Dedifferentiated amniotic fluid mesenchymal stem cell (primary cell): ENCODE data around the gene CPSF7.

Source experiments
- DNase-seq: peaks from one replicate; pipeline ENCODE4 v3.0.0-alpha.2; 2016; ENCODE audit errors: extremely low spot score

Gene CPSF7

GRCh38 chr11:61357233-61357893 is 72.4 kb downstream of the CPSF7 start:
- DNase-seq: no peak

- no peak for DNase-seq
Observed at GRCh38 chr11:61356706-61357105, 73.1 kb downstream of the CPSF7 start.

- no peak for DNase-seq
Observed at GRCh38 chr11:61354208-61354607, 75.6 kb downstream of the CPSF7 start.

- DNase-seq: no peak
Observed at GRCh38 chr11:61353131-61354067, 76.4 kb downstream of the CPSF7 start.
